Fibroblast of the conjunctiva (primary cell): ENCODE data around the gene ABCC11.
A peak's percentile ranks its signal among the peaks of the same experiment; 100 is the strongest.
"Not testable (repeated sequence)": the region's sequence is repeated elsewhere in the genome, so short reads cannot be mapped to it uniquely, and the experiment has no call there.

Experiments used
- DNase-seq: peaks from one replicate; pipeline ENCODE4 v3.0.0-alpha.2; 2010; ENCODE audit warnings: low read depth

Gene ABCC11

GRCh38 chr16:48201515-48202201 lies 45.7 kb downstream of the ABCC11 start:
- DNase-seq, result no peak

DNA sequence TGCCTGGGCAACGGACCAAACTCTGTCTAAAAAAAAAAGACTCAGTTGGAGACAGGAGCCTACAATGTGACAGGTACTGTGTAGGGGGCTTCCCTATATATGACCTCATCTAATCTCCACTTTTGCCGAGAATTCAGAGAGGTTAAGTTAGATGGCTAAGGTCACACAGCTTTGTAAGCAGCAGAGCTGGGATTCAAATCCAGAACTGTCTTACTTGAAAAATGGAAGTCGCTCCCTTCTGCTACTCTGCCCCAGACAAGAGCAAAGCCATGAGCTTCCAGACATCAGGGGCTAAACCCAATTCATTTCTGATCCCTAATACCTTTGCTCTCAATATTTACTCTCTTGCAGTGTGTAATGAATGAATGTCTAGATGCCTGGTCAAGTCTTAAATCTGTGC lies 50.0 kb downstream of the ABCC11 start:
- DNase-seq, result no peak

GRCh38 chr16:48194828-48195556 lies 52.3 kb downstream of the ABCC11 start:
- DNase-seq, result peak; percentile 6

DNA sequence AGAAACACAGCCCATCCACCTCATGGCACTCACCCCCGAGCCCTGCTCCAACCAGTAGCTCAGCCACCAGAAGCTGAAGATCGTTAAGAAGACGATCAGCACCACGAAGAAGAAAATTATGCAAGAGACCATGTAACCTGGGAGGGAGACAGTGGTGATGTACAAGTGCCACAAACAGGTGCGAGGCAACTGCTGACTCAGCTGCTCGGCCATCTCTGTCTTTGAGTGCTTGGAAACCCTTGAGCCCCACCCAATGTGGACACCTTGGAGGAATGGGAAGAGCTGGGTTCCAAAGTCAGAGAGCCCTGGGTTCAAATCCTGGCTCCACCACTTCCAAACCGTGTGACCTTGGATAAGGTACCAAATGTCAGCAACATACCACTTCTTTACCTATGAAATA lies 53.5 kb downstream of the ABCC11 start:
- no peak for DNase-seq

DNA sequence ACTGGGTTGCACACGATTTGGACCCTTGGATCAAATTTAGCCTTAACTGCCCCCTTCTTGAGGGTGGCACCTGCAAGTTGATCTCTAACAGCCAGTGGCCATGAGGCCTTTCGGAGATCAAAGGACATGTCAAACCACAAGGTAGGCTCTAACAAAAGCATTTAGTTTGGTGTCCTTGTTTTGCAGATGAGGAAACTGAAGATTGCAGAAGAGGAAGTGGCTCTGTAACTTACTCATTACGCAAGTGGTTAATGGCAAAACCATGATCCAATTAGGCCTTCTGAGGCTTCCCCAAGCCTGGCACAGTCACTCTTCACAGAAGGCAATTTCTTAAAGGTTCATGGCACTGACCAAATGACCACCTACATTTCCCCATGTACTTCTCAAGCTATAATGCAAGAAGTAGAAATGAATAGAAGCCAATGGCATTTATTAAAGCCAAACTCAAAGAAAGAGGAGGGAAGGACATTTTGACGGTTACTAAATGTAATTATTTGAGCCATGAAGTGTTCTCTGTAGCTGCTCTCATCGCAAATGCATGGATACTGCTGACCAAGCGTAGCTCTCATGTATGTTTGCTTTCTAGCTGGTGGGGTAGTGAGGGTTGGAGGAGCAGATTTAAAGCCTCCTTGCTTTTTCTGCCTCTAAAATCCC lies 58.8 kb downstream of the ABCC11 start:
- DNase-seq, result no peak

- DNase-seq, result no peak
These were observed 59.6 kb downstream of the ABCC11 start for GRCh38 chr16:48187779-48188178.

DNA sequence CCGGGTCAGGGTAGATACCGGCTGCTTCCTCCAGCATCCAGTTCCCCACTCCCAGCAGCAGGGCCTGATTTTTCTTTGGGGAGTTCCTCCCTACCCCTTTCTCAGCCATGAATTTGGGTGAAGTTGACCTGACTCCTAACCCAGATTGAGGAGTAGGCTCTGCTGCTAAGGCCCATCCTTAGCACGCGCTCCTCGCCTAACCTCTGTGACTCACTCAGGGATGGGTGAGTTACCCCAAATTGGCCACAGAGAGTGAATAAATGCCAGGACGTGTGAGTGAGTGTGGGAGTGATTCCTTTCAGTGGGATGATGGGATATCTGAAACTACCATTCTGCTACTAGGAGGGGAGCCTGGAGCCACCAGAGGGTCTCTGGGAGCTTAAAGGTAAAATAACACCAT lies 62.7 kb downstream of the ABCC11 start:
- no peak for DNase-seq

DNA sequence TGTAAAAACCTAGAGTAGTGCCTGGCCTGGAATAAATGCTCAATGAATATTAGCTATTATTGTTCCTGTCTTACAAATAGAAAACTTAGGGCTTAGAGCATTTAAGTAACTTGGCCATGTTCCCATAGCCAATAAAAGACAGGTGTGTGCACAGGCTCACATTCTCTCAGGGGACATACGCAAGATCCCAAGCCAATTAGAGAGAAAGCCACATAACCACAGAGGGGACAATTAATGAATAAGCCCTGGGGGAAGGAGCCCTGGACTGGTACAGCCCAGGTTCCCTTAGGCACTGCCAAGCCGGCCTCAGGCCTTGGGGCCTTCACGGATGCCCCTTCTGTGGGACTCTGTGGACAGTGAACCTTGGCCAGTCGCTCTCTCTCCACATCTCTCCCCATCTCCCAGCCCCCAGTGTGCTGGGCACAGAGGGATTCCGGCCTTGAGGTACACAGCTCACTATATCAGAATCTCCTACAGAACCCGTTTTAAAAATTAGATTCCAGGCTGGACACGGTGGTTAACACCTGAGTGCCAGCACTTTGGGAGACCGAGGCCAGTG lies 64.3 kb downstream of the ABCC11 start:
- no peak for DNase-seq

- not testable (repeated sequence) for DNase-seq
These were observed 65.4 kb downstream of the ABCC11 start for GRCh38 chr16:48181746-48182520.

DNA sequence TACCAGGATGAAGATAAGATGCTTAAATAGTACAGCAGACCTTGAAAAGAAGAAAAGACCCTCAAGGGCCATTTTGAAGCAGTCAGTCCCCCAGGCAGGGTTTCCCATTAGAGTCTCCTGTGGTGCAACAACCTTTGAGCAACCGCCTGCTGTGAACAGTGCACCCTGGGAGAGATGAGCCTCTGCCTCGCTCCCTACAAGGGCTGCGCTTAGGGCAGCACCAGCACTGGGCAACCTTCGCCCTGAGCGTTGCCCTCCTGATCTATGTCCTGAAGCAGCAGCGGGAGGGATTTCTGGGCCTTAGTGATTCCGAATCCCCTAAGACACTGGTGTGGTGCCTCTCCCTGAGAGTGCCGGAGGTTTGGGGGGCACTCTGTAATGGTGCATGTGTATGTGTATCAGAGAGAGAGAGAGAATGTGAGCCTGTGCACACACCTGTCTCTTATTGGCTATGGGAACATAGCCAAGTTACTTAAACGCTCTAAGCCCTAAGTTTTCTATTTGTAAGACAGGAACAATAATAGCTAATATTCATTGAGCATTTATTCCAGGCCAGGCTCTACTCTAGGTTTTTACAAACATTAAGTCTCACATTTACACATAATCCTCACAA lies 66.4 kb downstream of the ABCC11 start:
- DNase-seq, result no peak

DNA sequence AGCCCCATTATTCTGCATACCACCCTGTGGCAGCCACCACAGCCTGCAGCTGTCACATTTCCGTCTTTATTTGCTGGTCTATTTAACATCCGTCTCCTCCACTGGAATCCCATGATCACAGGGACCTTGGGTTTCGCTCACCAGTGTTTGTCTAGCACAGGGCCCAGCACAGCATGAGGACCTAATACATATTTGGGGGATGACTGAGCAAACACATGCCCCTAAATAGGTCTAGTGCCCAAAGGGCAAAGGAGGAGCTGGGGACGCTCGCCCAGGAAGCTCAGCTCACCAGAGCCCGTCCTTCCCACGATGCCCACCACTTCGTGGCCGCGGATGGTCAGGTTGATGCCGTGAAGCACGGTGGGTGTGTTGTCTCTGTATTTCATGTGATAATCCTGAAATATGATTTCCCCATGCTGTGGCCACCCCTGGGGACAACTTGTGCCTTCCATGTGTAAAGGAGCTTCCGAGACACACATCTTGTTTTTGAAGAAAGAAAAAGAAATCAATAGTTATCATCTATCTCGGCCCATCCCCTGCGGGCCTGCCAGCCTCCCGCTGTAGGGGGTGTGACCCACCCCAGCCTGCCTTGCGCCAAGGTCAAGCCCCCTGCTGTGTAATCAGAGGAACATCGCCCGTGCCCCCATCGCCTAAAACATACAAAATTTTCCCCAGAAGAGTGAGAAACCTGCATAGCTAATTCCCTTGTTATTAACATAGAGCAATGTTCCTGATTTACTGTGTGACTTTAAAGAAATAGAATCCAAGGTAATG lies 70.5 kb downstream of the ABCC11 start:
- DNase-seq, result no peak

- DNase-seq, result no peak
These were observed 73.5 kb downstream of the ABCC11 start for GRCh38 chr16:48173889-48174288.

DNA sequence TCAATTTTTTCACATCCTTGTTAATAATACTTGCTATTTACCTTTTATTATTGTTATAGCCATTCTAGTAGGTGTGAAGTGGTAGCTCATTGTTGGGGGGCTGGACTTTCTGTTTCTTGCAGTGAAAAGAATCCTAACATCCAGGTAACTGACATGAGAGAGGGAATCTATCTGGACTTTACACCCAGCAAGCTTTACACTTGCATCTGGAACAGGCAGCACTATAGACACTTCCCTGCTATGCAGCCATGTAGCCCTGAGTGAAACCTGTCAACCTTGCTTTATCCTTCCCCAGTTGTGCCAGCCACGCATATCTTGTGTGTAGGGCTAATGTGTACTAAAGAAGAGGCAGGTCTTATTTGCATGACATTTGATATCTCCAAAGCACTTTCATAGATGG lies 74.7 kb downstream of the ABCC11 start:
- no peak for DNase-seq

DNA sequence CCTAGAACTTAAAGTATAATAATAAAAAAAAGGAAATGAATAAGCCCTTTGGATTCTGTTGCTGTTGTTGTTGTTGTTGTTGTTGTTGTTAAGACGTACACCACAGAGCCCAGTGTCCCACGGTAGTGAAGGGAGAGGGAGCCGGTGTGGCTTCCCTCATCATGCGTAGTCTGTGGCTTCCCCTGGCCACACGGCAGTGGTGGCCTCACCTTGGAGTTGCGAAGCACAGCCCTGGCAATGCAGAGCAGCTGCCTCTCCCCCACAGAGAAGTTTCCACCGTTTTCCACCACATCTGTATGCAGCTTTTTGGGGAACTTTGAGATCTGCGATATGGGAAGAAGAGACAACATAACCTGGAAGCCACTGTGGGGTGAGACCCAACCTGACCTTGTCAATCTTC lies 77.4 kb downstream of the ABCC11 start:
- no peak for DNase-seq

DNA sequence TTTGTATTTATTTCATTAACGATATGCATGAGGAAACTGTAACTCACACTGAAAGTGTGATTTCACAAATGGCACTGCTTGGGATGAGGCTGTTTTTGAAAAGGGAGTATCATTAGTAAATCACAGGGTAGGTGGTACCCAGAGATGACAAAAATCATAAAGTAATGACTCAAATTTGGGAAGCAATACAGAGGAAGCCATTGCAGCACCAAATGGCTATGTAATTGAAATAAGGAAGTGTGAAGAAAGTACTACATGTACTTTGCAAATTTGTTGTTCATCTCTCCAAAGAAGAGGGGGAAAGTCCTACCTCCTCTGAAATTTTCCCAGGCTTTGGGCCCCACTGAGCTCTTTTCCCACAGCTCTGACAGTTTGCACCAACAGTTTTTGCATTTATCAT lies 79.3 kb downstream of the ABCC11 start:
- DNase-seq, result no peak

GRCh38 chr16:48166617-48167016 lies 80.7 kb downstream of the ABCC11 start:
- DNase-seq, result not testable (repeated sequence)

DNA sequence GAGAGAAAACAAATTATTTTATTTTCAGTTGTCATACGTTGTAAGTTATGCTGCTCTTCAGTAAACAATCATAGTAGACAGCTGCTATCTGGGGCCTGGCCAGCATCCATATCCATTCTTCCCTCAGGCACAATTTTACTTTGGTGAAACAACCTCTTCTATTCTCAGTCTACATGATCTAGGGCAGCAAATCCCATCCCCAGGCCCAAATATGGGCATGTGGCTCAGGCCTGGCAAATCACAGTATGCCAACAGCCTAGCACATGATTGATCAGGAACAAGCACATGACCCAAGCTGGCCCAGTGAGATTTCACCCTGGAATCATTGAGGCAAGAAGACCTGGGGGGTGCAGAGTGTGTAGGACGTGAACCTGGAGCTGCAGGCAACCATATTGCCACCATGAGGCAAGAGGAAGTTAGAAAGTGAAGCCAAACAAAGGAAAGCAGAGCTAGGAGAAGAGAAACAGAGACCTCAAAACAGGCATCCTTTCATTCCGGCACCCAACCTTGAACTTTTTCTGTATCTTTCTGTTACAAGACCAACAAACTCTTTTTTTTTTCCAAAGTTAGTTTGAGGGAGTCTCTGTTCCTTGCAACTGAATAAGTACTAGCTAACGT lies 81.3 kb downstream of the ABCC11 start:
- peak; percentile 20 for DNase-seq

DNA sequence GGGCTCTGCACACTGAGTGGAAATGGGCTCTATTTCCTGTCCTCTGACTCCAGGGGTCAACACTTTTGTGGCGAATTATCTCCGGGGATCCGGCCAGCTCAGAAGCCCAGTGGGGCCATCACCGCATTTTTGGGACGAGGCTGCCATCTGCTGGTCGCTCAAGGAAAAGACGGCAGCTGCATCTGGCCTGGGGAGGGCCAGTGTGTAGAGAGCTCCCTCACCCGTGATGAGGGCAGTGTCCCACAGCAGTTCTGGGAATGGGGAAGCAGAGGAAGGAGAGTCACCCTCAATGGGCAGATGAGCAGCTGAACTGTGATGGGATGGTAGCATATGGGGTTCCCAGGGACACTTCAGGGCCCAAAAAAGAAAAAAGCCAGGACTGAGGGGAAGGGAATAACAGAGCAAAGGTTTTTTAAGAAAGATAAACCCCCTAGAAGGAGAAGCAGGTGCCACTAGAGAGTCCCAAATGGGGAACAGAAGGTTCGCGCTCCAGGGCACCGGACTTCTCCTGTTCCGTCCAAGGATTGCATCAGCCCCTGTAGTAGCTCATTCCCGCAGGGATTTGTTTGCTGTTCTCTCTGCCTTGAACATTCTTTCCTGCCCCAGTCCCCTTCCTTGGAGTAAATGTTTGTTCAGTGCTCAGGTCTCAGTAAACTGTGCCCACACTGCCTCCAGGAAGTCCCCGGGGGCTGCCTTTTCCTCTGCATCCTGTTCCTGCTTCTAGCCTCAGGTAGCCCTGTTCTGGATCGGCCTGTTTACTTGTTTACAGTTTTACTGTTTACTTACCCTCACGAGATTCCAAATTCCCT lies 82.2 kb downstream of the ABCC11 start:
- DNase-seq, result peak; percentile 51

- no peak for DNase-seq
These were observed 84.4 kb downstream of the ABCC11 start for GRCh38 chr16:48162839-48163410.
